Cardiac muscle cell (in vitro differentiated cells and primary cell): Measurements from ENCODE around the gene NHSL1. TPM values are rescaled to one million over a fixed set of nuclear protein-coding genes. Genes with fewer than 3 reads are reported as not detected.

ENCODE experiments used
- DNase-seq, 2 donors: peaks; one replicate each; pipeline versions ENCODE4 v3.0.0 to v3.0.0-alpha.2; 2010 to 2017; ENCODE audit warnings: low read depth in 1 of 2, low spot score in 1 of 2
- H3K27ac ChIP-seq: fragments of 200-600 bp; sonication (generic); 2 replicates; pipeline ENCODE4 v1.5.1; 2016
- H3K27me3 ChIP-seq: fragments of 200-600 bp; sonication (generic); 2 replicates; pipeline ENCODE4 v1.6.0; 2016; ENCODE audit warnings: control low read depth
- H3K36me3 ChIP-seq: fragments of 200-600 bp; sonication (generic); 2 replicates; pipeline ENCODE4 v1.5.1; 2016; ENCODE audit warnings: control low read depth
- H3K4me1 ChIP-seq: fragments of 200-600 bp; sonication (generic); 2 replicates; pipeline ENCODE4 v1.8.1; 2017; ENCODE audit warnings: low read depth, mild to moderate bottlenecking, mixed run types
- H3K4me3 ChIP-seq: fragments of 200-600 bp; sonication (generic); 2 replicates; pipeline ENCODE4 v1.5.1; 2016; ENCODE audit warnings: mild to moderate bottlenecking
- H3K9me3 ChIP-seq: fragments of 200-600 bp; sonication (generic); 2 replicates; pipeline ENCODE4 v1.5.1; 2017; ENCODE audit warnings: low read depth, mild to moderate bottlenecking, control low read depth
- polyA plus RNA-seq: library from polyadenylated mRNA; unstranded; fragments of >200 nt; fragmentation: Nextera tagmentation; extraction: Ambion mirVana; gene quantifications from 2 replicates; pipeline ENCODE4 v1.2.1, GENCODE V29; 2016
- total RNA-seq: library from RNA; depleted of rRNA; stranded (reverse); fragments of >200 nt; gene quantifications from 2 replicates; pipeline ENCODE4 v1.2.3, GENCODE V29; 2016
- TF ChIP-seq, protein P1 (sequence below): IDR thresholded peaks from 2 replicates; pipeline ENCODE4 v1.5.1; 2012; ENCODE audit warnings: low read depth, mild to moderate bottlenecking, low read length

NHSL1 gene
- total and polyA plus RNA-seq, 2 experiments from 2014 or later = 6.0 to 11.3 TPM

- H3K36me3 ChIP-seq = no peaks in the 10 kb centered on the region
- peaks cover 20% of the 10 kb centered on the region for H3K4me1 ChIP-seq
- H3K27me3 ChIP-seq = no peaks in the 10 kb centered on the region
- no peak overlapping the region for H3K27ac ChIP-seq
- TF ChIP-seq, protein P1, sequence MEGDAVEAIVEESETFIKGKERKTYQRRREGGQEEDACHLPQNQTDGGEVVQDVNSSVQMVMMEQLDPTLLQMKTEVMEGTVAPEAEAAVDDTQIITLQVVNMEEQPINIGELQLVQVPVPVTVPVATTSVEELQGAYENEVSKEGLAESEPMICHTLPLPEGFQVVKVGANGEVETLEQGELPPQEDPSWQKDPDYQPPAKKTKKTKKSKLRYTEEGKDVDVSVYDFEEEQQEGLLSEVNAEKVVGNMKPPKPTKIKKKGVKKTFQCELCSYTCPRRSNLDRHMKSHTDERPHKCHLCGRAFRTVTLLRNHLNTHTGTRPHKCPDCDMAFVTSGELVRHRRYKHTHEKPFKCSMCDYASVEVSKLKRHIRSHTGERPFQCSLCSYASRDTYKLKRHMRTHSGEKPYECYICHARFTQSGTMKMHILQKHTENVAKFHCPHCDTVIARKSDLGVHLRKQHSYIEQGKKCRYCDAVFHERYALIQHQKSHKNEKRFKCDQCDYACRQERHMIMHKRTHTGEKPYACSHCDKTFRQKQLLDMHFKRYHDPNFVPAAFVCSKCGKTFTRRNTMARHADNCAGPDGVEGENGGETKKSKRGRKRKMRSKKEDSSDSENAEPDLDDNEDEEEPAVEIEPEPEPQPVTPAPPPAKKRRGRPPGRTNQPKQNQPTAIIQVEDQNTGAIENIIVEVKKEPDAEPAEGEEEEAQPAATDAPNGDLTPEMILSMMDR = no peak
- H3K9me3 ChIP-seq = no peaks in the 10 kb centered on the region
- no peak overlapping the region for H3K4me3 ChIP-seq
- DNase-seq = no peak
Observed at GRCh38 chr6:138524526-138524925, 25.2 kb upstream of the NHSL1 start.

DNA sequence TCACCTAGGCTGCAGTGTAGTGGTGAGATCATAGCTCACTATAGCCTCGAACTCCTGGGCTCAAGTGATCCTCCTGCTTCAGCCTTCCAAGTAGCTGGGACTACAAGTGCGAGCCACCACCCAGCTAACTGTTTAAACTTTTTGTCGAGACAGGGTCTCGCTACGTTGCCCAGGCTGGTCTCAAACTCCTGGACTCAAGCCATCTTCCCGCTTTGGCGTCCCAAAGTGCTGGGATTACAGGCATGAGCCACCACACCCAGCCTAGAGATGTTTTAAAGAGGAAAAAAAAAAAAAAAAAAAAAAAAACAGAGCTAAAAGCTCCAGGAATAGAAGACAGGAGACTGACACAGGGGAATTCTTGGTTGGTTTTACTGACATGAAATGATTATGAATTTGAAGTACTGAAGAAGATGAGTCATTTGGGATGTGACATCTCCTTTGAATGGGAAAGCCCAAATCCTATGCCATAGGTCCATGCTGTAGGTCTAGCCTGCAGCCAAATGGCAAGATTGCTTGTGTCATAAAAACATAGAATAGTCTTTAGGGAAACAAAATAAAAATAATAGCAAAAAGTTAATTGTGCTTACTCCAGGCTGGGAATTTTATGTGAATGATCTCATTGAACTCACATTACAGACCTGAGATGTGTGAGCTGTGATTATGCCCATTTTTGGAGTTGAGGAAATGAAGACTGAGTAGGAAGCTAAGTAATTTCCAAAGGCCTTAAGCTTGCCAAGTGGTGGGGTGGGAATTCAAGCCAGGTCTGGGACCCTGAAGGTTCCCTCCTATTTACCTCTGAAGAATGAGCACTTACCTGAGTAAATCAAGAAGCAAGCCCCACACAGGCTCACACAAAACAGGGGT is 24.3 kb upstream of the NHSL1 start:
- Histone ChIP-seq H3K27ac (no peak overlapping the region), H3K4me1 (peaks cover 15% of the 10 kb centered on the region), H3K36me3 (no peaks in the 10 kb centered on the region), H3K27me3 (no peaks in the 10 kb centered on the region), H3K9me3 (no peaks in the 10 kb centered on the region), H3K4me3 (no peak overlapping the region)
- no peak for DNase-seq
- TF ChIP-seq, protein P1 = no peak

- H3K27ac ChIP-seq = no peak overlapping the region
- TF ChIP-seq, protein P1 = no peak
- no peak overlapping the region for H3K4me3 ChIP-seq
- no peak for DNase-seq
- H3K36me3 ChIP-seq = no peaks in the 10 kb centered on the region
- peaks cover 8% of the 10 kb centered on the region for H3K4me1 ChIP-seq
- no peaks in the 10 kb centered on the region for H3K27me3 ChIP-seq
- H3K9me3 ChIP-seq = no peaks in the 10 kb centered on the region
Observed at GRCh38 chr6:138522611-138523010, 23.3 kb upstream of the NHSL1 start.

- TF ChIP-seq, protein P1 = no peak
- Histone ChIP-seq H3K27me3 (no peaks in the 10 kb centered on the region), H3K4me1 (peaks cover under 1% of the 10 kb centered on the region), H3K36me3 (no peaks in the 10 kb centered on the region), H3K4me3 (no peak overlapping the region), H3K27ac (no peak overlapping the region), H3K9me3 (no peaks in the 10 kb centered on the region)
- no peak for DNase-seq
Observed at GRCh38 chr6:138521790-138522189, 22.5 kb upstream of the NHSL1 start.

DNA sequence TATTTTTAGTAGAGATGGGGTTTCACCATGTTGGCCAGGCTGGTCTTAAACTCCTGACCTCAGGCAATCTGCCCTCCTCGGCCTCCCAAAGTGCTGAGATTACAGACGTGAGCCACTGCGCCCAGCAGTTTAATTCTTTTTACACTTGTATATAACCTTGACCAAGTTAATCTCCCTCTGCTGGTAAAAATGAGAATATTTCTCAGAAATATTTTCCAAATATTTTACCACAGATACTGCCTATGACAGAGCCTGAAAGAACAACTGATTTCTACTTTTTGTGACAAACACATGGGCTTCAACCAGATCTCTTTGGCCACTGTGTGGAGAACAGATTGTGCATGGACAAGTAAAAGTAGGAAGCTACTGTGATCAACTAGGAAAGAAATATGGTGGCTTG is 21.2 kb upstream of the NHSL1 start:
- Histone ChIP-seq H3K27me3 (no peaks in the 10 kb centered on the region), H3K4me3 (no peak overlapping the region), H3K9me3 (no peaks in the 10 kb centered on the region), H3K4me1 (no peaks in the 10 kb centered on the region), H3K27ac (no peak overlapping the region), H3K36me3 (no peaks in the 10 kb centered on the region)
- peak in 1 of 2 donors; percentile 53 for DNase-seq
- TF ChIP-seq, protein P1 = peak; percentile 40
